ENCODE data around the gene COX7A2. TPM values are rescaled to one million over a fixed set of nuclear protein-coding genes. Genes with fewer than 3 reads are reported as not detected.

COX7A2 gene
- total RNA-seq, 2 experiments from 2014 or later = 481 to 485 TPM

- H3K36me3 Mint-ChIP-seq (ENCODE audit: low read depth) = peaks cover 56% of the 10 kb centered on the region
- peaks cover 75% of the 10 kb centered on the region for H3K4me1 Mint-ChIP-seq (ENCODE audit: low read depth)
- ChIA-PET CTCF (interaction anchor here (1.8 kb wide), 1 partner anchor 8 kb away, joined by 6 read pairs; no protein-coding TSS in a partner anchor), POLR2A (interaction anchor here (0.6 kb wide), 1 partner anchor 21 kb away, joined by 3 read pairs; no protein-coding TSS in a partner anchor)
- DNase-seq (no peak), ATAC-seq (no peak)
- no peak overlapping the region for H3K4me3 Mint-ChIP-seq
- H3K27me3 Mint-ChIP-seq = no peaks in the 10 kb centered on the region
- intact Hi-C loops (cut with micrococcal nuclease) = no loop called here
- H3K27ac Mint-ChIP-seq = peak overlapping the region; percentile 82
- peaks cover 2% of the 10 kb centered on the region for H3K9me3 Mint-ChIP-seq
- no peak for TF ChIP-seq CTCF (IDR thresholded peaks at IDR 0.05)
Measured at GRCh38 chr6:75273009-75273408, 29.4 kb upstream of the COX7A2 start.

GRCh38 chr6:75272145-75272840 lies 28.7 kb upstream of the COX7A2 start:
- DNase-seq (no peak), ATAC-seq (no peak)
- peaks cover 80% of the 10 kb centered on the region for H3K4me1 Mint-ChIP-seq (ENCODE audit: low read depth)
- H3K9me3 Mint-ChIP-seq = peaks cover 2% of the 10 kb centered on the region
- no peak for TF ChIP-seq CTCF (IDR thresholded peaks at IDR 0.05)
- no peak overlapping the region for H3K4me3 Mint-ChIP-seq
- intact Hi-C loops (cut with micrococcal nuclease) = no loop called here
- ChIA-PET CTCF (interaction anchor here (1.8 kb wide), 1 partner anchor 8 kb away, joined by 6 read pairs; no protein-coding TSS in a partner anchor), POLR2A (interaction anchor here (0.6 kb wide), 1 partner anchor 22 kb away, joined by 3 read pairs; no protein-coding TSS in a partner anchor)
- H3K36me3 Mint-ChIP-seq (ENCODE audit: low read depth) = peaks cover 56% of the 10 kb centered on the region
- H3K27ac Mint-ChIP-seq = peak overlapping the region; percentile 82
- no peaks in the 10 kb centered on the region for H3K27me3 Mint-ChIP-seq

GRCh38 chr6:75268988-75269354 lies 25.4 kb upstream of the COX7A2 start:
- intact Hi-C loops (cut with micrococcal nuclease) = loop anchor here (10.0 kb wide), 1 partner anchor 256 kb away; no protein-coding TSS in a partner anchor
- no peak for TF ChIP-seq CTCF (IDR thresholded peaks at IDR 0.05)
- no peak for ATAC-seq
- ChIA-PET CTCF (interaction anchor here (1.3 to 3.3 kb wide), 6 partner anchors 10 to 256 kb away, joined by 3 to 41 read pairs (median 11); partner anchors contain the start of gene TMEM30A), POLR2A (no interaction called here)
- Mint-ChIP-seq H3K9me3 (peaks cover 2% of the 10 kb centered on the region), H3K27ac (peak overlapping the region; percentile 63), H3K36me3 (ENCODE audit: low read depth) (peaks cover 31% of the 10 kb centered on the region), H3K27me3 (no peaks in the 10 kb centered on the region), H3K4me1 (ENCODE audit: low read depth) (peaks cover 55% of the 10 kb centered on the region), H3K4me3 (no peak overlapping the region)
- DNase-seq = no peak

- intact Hi-C loops (cut with micrococcal nuclease) = loop anchor here (10.0 kb wide), 1 partner anchor 256 kb away; no protein-coding TSS in a partner anchor
- ChIA-PET POLR2A (interaction anchor here (0.8 kb wide), 1 partner anchor 332 kb away, joined by 3 read pairs; no protein-coding TSS in a partner anchor), CTCF (interaction anchor here (0.6 to 3.3 kb wide), 17 partner anchors 7 to 431 kb away, joined by 3 to 41 read pairs (median 7); partner anchors contain the start of genes COX7A2 and TMEM30A)
- peak; percentile 71 for ATAC-seq
- Mint-ChIP-seq H3K27me3 (no peaks in the 10 kb centered on the region), H3K27ac (peak overlapping the region; percentile 44), H3K36me3 (ENCODE audit: low read depth) (peaks cover 29% of the 10 kb centered on the region), H3K9me3 (peaks cover 2% of the 10 kb centered on the region), H3K4me1 (ENCODE audit: low read depth) (peaks cover 52% of the 10 kb centered on the region), H3K4me3 (no peak overlapping the region)
- DNase-seq = no peak
- TF ChIP-seq CTCF (IDR thresholded peaks at IDR 0.05) = no peak
Measured at GRCh38 chr6:75268121-75268987, 24.8 kb upstream of the COX7A2 start.
